HepG2 (cell line): ENCODE data around the gene FLAD1. TPM values are rescaled to one million over a fixed set of nuclear protein-coding genes. Genes with fewer than 3 reads are reported as not detected.

ENCODE experiments used
- CCDC6 ChIP-seq: sonication (generic); formaldehyde crosslinking; IDR thresholded peaks from 2 replicates; pipeline ENCODE4 v1.8.1; 2022; ENCODE audit warnings: mild to moderate bottlenecking, missing genetic modification reagents, moderate library complexity
- E2F1 ChIP-seq: sonication (generic); formaldehyde crosslinking; IDR thresholded peaks from 2 replicates; pipeline ENCODE4 v1.5.0; 2020; ENCODE audit warnings: missing genetic modification reagents
- FUBP1 ChIP-seq: sonication (generic); formaldehyde crosslinking; IDR thresholded peaks from 2 replicates; pipeline ENCODE4 v1.5.1; 2020; ENCODE audit warnings: missing genetic modification reagents, mild to moderate bottlenecking, borderline replicate concordance
- MAZ ChIP-seq, 2 experiments: sonication (generic) in 1 of 2; formaldehyde crosslinking in 1 of 2; IDR thresholded peaks; 2 replicates each; pipeline versions ENCODE4 v1.5.0 to v1.6.1; 2012 to 2020; ENCODE audit warnings: low read depth in 2 of 2, mild to moderate bottlenecking in 2 of 2, borderline replicate concordance in 1 of 2, improper control_type of control experiment in 1 of 2, low read length in 1 of 2, missing genetic modification reagents in 1 of 2, moderate library complexity in 1 of 2
- MED1 ChIP-seq: sonication (generic); formaldehyde crosslinking; IDR thresholded peaks from 2 replicates; pipeline ENCODE4 v1.4.0; 2020; ENCODE audit warnings: missing genetic modification reagents
- NBN ChIP-seq: fragments of 450-650 bp; conservative IDR thresholded peaks from 2 replicates; pipeline ENCODE4 v1.6.1; 2017
- NFIB ChIP-seq: sonication (generic); formaldehyde crosslinking; IDR thresholded peaks from 2 replicates; pipeline ENCODE4 v1.9.0; 2021; ENCODE audit warnings: missing genetic modification reagents, mild to moderate bottlenecking, borderline replicate concordance
- NONO ChIP-seq, 2 experiments: fragments of 450-650 bp in 1 of 2; sonication (generic) in 1 of 2; formaldehyde crosslinking in 1 of 2; IDR thresholded peaks in 1 of 2; conservative IDR thresholded peaks in 1 of 2; 2 replicates each; pipeline versions ENCODE4 v1.6.1 to v1.8.0; 2017 to 2022; ENCODE audit warnings: mild to moderate bottlenecking in 1 of 2, missing genetic modification reagents in 1 of 2, moderate library complexity in 1 of 2
- NR2F6 ChIP-seq, 2 experiments: IDR thresholded peaks; 2 replicates each; pipeline ENCODE4 v1.6.1; 2016; ENCODE audit warnings: antibody characterized with exemption in 1 of 2, mild to moderate bottlenecking in 1 of 2
- PHF20 ChIP-seq: sonication (generic); formaldehyde crosslinking; IDR thresholded peaks from 2 replicates; pipeline ENCODE4 v1.5.0; 2020; ENCODE audit warnings: mild to moderate bottlenecking, missing genetic modification reagents
- SAP130 ChIP-seq: IDR thresholded peaks from 2 replicates; pipeline ENCODE4 v1.6.1; 2016; ENCODE audit warnings: low read depth
- SIN3A ChIP-seq: IDR thresholded peaks from 2 replicates; pipeline ENCODE4 v1.6.1; 2011; ENCODE audit warnings: low read depth, mild to moderate bottlenecking, control low read depth, low read length, borderline replicate concordance
- SNAPC2 ChIP-seq: sonication (generic); formaldehyde crosslinking; IDR thresholded peaks from 2 replicates; pipeline ENCODE4 v1.8.1; 2022; ENCODE audit warnings: mild to moderate bottlenecking, missing genetic modification reagents
- TCF12 ChIP-seq, 2 experiments: fragments of 450-650 bp in 1 of 2; sonication (generic) in 1 of 2; formaldehyde crosslinking in 1 of 2; IDR thresholded peaks; 2 replicates each; pipeline versions ENCODE4 v1.6.1 to v1.8.0; 2017 to 2022; ENCODE audit warnings: antibody characterized with exemption in 1 of 2, mild to moderate bottlenecking in 1 of 2, missing genetic modification reagents in 1 of 2, moderate library complexity in 1 of 2
- TOE1 ChIP-seq: sonication (generic); formaldehyde crosslinking; IDR thresholded peaks from 2 replicates; pipeline ENCODE4 v1.4.0; 2020; ENCODE audit warnings: mild to moderate bottlenecking, missing genetic modification reagents
- ZNF160 ChIP-seq: sonication (generic); formaldehyde crosslinking; IDR thresholded peaks from 2 replicates; pipeline ENCODE4 v1.8.0; 2022; ENCODE audit warnings: mild to moderate bottlenecking, inconsistent platforms, missing genetic modification reagents
- ZNF589 ChIP-seq: sonication (generic); formaldehyde crosslinking; conservative IDR thresholded peaks from 2 replicates; pipeline ENCODE4 v1.8.0; 2022; ENCODE audit warnings: mild to moderate bottlenecking, moderate library complexity, missing genetic modification reagents
- ZNF749 ChIP-seq: sonication (generic); formaldehyde crosslinking; IDR thresholded peaks from 2 replicates; pipeline ENCODE4 v1.8.0; 2022; ENCODE audit warnings: mild to moderate bottlenecking, missing genetic modification reagents, moderate library complexity, borderline replicate concordance
- ZNF839 ChIP-seq: sonication (generic); formaldehyde crosslinking; IDR thresholded peaks from 2 replicates; pipeline ENCODE4 v1.4.0; 2020; ENCODE audit warnings: missing genetic modification reagents, mild to moderate bottlenecking, borderline replicate concordance
- polyA plus RNA-seq, 8 experiments: library from polyadenylated mRNA; depleted of rRNA in 3 of 8; stranded (reverse) in 7 of 8; unstranded in 1 of 8; fragments of >200 nt; fragmentation: Illumina TruSeq in 4 of 8; extraction: Trizol in 4 of 8; gene quantifications; 2 replicates each; pipeline versions ENCODE4 v1.2.1 to v1.2.3, GENCODE V29; 2011 to 2016; ENCODE audit warnings: low read depth in 4 of 8, missing spikeins in 1 of 8, mixed read lengths in 1 of 8; ENCODE audit not compliant: insufficient read depth in 1 of 8
- total RNA-seq, 5 experiments: library from RNA; depleted of rRNA; stranded (reverse); fragments of >200 nt; fragmentation: Illumina TruSeq; extraction: Trizol; gene quantifications; 2 replicates each; pipeline ENCODE4 v1.2.3, GENCODE V29; 2016; ENCODE audit warnings: low read depth in 1 of 5

FLAD1 gene
- total and polyA plus RNA-seq, 2 of the 13 experiments (the other 11 are each of a cell fraction or from before 2014, with no cell fraction given): 25.9 to 32.8 TPM

GRCh38 chr1:154936555-154937084 is 46.5 kb upstream of the FLAD1 start, which contains the start of gene PMVK (continued):
- peak; percentile 93 for TF ChIP-seq MED1 (CRISPR knock-in tag)
- TF ChIP-seq ZNF839 (CRISPR knock-in tag): no peak
- TF ChIP-seq NONO (IDR thresholded peaks at IDR 0.05): no peak
- peak; percentile 85 for TF ChIP-seq NONO (CRISPR knock-in tag; conservative IDR thresholded peaks at IDR 0.05)
- no peak for TF ChIP-seq FUBP1 (CRISPR knock-in tag)
- peak; percentile 99 for TF ChIP-seq ZNF749 (CRISPR knock-in tag)
- TF ChIP-seq ZNF160: peak; percentile 97; the same call in 1 of the 2 replicates
- TF ChIP-seq SNAPC2: peak; percentile 98
- TF ChIP-seq MAZ (IDR thresholded peaks at IDR 0.05; ENCODE audit: borderline replicate concordance, low read depth, low read length): no peak
- TF ChIP-seq MAZ (CRISPR knock-in tag; IDR thresholded peaks at IDR 0.05; ENCODE audit: low read depth): peak; percentile 96
- no peak for TF ChIP-seq NBN
- TF ChIP-seq TCF12 (IDR thresholded peaks at IDR 0.05): no peak
- peak; percentile 92; the same call in 1 of the 2 replicates for TF ChIP-seq TCF12 (CRISPR knock-in tag; IDR thresholded peaks at IDR 0.05)
- TF ChIP-seq ZNF589 (CRISPR knock-in tag): peak; percentile 100
- 0 out of 2 replicates have a peak, but pooled peaks have one; percentile 85 for TF ChIP-seq NFIB (CRISPR knock-in tag)
- peak; percentile 99 for TF ChIP-seq CCDC6 (CRISPR knock-in tag)
- TF ChIP-seq E2F1 (CRISPR knock-in tag): peak; percentile 74; the same call in 1 of the 2 replicates
- TF ChIP-seq TOE1 (CRISPR knock-in tag): peak; percentile 72; the same call in 1 of the 2 replicates
- no peak; the same call in 1 of the 2 replicates for TF ChIP-seq SIN3A
- peak; percentile 90 for TF ChIP-seq SAP130 (CRISPR knock-in tag)
- TF ChIP-seq PHF20 (CRISPR knock-in tag): peak; percentile 80
- 0 out of 2 replicates have a peak, but pooled peaks have one; percentile 47 for TF ChIP-seq NR2F6 (IDR thresholded peaks at IDR 0.05)
- peak; percentile 81 for TF ChIP-seq NR2F6 (CRISPR knock-in tag; IDR thresholded peaks at IDR 0.05)
